ENCODE measurements around the gene B9D2.

Gene B9D2

GRCh38 chr19:41309180-41310032, 54.5 kb downstream of the B9D2 start:
- peak; percentile 37 for DNase-seq (ENCODE audit: low spot score)

GRCh38 chr19:41308450-41309179, 55.3 kb downstream of the B9D2 start:
- DNase-seq (ENCODE audit: low spot score): peak; percentile 86

- DNase-seq (ENCODE audit: low spot score): no peak
These were observed 55.9 kb downstream of the B9D2 start for GRCh38 chr19:41307954-41308449.

GRCh38 chr19:41307090-41307875, 56.7 kb downstream of the B9D2 start:
- DNase-seq (ENCODE audit: low spot score): no peak

GRCh38 chr19:41305927-41306793, 57.8 kb downstream of the B9D2 start:
- no peak for DNase-seq (ENCODE audit: low spot score)

GRCh38 chr19:41304706-41305483, 59.1 kb downstream of the B9D2 start:
- DNase-seq (ENCODE audit: low spot score): no peak
